ENCODE data around the gene ATP8B1.

The ATP8B1 gene

GRCh38 chr18:57844319-57844718 lies 41.2 kb upstream of the ATP8B1 start:
- TF ChIP-seq CTCF (IDR thresholded peaks at IDR 0.05; ENCODE audit: insufficient read depth, low read length, poor library complexity, severe bottlenecking): no peak
- no peak overlapping the region for H3K4me3 ChIP-seq (replicated peaks; ENCODE audit: low read depth, low read length)
- H3K36me3 ChIP-seq (ENCODE audit: control insufficient read depth, insufficient read depth, low read length): no peaks in the 10 kb centered on the region
- H3K27me3 ChIP-seq (replicated peaks; ENCODE audit: control insufficient read depth, insufficient read depth, low read length): no peaks in the 10 kb centered on the region; the same call in 1 of the 2 replicates
- no peak for DNase-seq (ENCODE audit: extremely low read depth, insufficient read length)

- no peak for DNase-seq (ENCODE audit: extremely low read depth, insufficient read length)
- no peaks in the 10 kb centered on the region for H3K27me3 ChIP-seq (replicated peaks; ENCODE audit: control insufficient read depth, insufficient read depth, low read length)
- H3K36me3 ChIP-seq (ENCODE audit: control insufficient read depth, insufficient read depth, low read length): no peaks in the 10 kb centered on the region
- TF ChIP-seq CTCF (IDR thresholded peaks at IDR 0.05; ENCODE audit: insufficient read depth, low read length, poor library complexity, severe bottlenecking): no peak
- H3K4me3 ChIP-seq (replicated peaks; ENCODE audit: low read depth, low read length): no peak overlapping the region
Observed at GRCh38 chr18:57843386-57843785, 40.3 kb upstream of the ATP8B1 start.

GRCh38 chr18:57841568-57841967 lies 38.5 kb upstream of the ATP8B1 start:
- H3K27me3 ChIP-seq (replicated peaks; ENCODE audit: control insufficient read depth, insufficient read depth, low read length): no peaks in the 10 kb centered on the region
- no peak for TF ChIP-seq CTCF (IDR thresholded peaks at IDR 0.05; ENCODE audit: insufficient read depth, low read length, poor library complexity, severe bottlenecking)
- no peaks in the 10 kb centered on the region for H3K36me3 ChIP-seq (ENCODE audit: control insufficient read depth, insufficient read depth, low read length)
- H3K4me3 ChIP-seq (replicated peaks; ENCODE audit: low read depth, low read length): no peak overlapping the region
- DNase-seq (ENCODE audit: extremely low read depth, insufficient read length): peak; percentile 48

GRCh38 chr18:57839942-57840381 lies 36.8 kb upstream of the ATP8B1 start:
- no peak for DNase-seq (ENCODE audit: extremely low read depth, insufficient read length)
- Histone ChIP-seq H3K4me3 (replicated peaks; ENCODE audit: low read depth, low read length) (no peak overlapping the region), H3K27me3 (replicated peaks; ENCODE audit: control insufficient read depth, insufficient read depth, low read length) (no peaks in the 10 kb centered on the region), H3K36me3 (ENCODE audit: control insufficient read depth, insufficient read depth, low read length) (no peaks in the 10 kb centered on the region)
- TF ChIP-seq CTCF (IDR thresholded peaks at IDR 0.05; ENCODE audit: insufficient read depth, low read length, poor library complexity, severe bottlenecking): no peak

- Histone ChIP-seq H3K27me3 (replicated peaks; ENCODE audit: control insufficient read depth, insufficient read depth, low read length) (no peaks in the 10 kb centered on the region), H3K4me3 (replicated peaks; ENCODE audit: low read depth, low read length) (no peak overlapping the region; the same call in 1 of the 2 replicates), H3K36me3 (ENCODE audit: control insufficient read depth, insufficient read depth, low read length) (no peaks in the 10 kb centered on the region)
- DNase-seq (ENCODE audit: extremely low read depth, insufficient read length): peak; percentile 75
- no peak for TF ChIP-seq CTCF (IDR thresholded peaks at IDR 0.05; ENCODE audit: insufficient read depth, low read length, poor library complexity, severe bottlenecking)
Observed at GRCh38 chr18:57837917-57838548, 34.9 kb upstream of the ATP8B1 start.

GRCh38 chr18:57836557-57836956 lies 33.4 kb upstream of the ATP8B1 start:
- no peaks in the 10 kb centered on the region for H3K36me3 ChIP-seq (ENCODE audit: control insufficient read depth, insufficient read depth, low read length)
- DNase-seq (ENCODE audit: extremely low read depth, insufficient read length): no peak
- no peak for TF ChIP-seq CTCF (IDR thresholded peaks at IDR 0.05; ENCODE audit: insufficient read depth, low read length, poor library complexity, severe bottlenecking)
- no peaks in the 10 kb centered on the region for H3K27me3 ChIP-seq (replicated peaks; ENCODE audit: control insufficient read depth, insufficient read depth, low read length)
- H3K4me3 ChIP-seq (replicated peaks; ENCODE audit: low read depth, low read length): no peak overlapping the region
